Measurements from ENCODE around the gene STPG1. TPM values are rescaled to one million over a fixed set of nuclear protein-coding genes. Genes with fewer than 3 reads are reported as not detected.

STPG1 gene
- total RNA-seq, 1 donor from 2014 or later, result 3.8 TPM

GRCh38 chr1:24383381-24383940, 30.1 kb downstream of the STPG1 start:
- Mint-ChIP-seq H3K4me1 (peaks cover 31% of the 10 kb centered on the region), H3K36me3 (ENCODE audit: low read depth) (peaks cover 13% of the 10 kb centered on the region), H3K4me3 (no peak overlapping the region), H3K27me3 (no peaks in the 10 kb centered on the region), H3K9me3 (no peaks in the 10 kb centered on the region), H3K27ac (no peak overlapping the region)
- DNase-seq, result no peak
- intact Hi-C loops (cut with micrococcal nuclease), result no loop called here

DNA sequence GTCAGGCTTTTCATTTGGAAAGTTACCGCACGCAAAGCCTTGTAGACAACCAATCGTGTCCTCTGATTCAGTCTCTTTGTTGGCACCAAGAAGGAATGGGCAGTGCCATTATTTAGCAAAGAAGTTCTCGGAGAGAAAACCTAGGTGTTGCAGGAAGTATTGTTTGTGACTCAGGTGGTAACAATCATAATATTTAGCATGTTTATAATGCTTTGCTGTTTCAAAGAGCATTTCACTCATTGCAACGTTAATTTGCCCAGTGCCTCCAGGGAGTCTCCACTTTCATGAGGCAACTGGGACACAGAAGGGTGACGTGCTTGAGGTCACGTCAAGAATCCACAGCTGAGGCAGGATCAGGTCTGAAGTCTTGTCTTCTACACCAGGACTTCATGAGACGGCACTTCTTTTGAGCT, 31.4 kb downstream of the STPG1 start:
- H3K4me1 Mint-ChIP-seq, result peaks cover 31% of the 10 kb centered on the region
- H3K27ac Mint-ChIP-seq, result no peak overlapping the region
- DNase-seq, result peak; percentile 48
- H3K9me3 Mint-ChIP-seq, result no peaks in the 10 kb centered on the region
- intact Hi-C loops (cut with micrococcal nuclease), result no loop called here
- peaks cover 12% of the 10 kb centered on the region for H3K36me3 Mint-ChIP-seq (ENCODE audit: low read depth)
- no peak overlapping the region for H3K4me3 Mint-ChIP-seq
- no peaks in the 10 kb centered on the region for H3K27me3 Mint-ChIP-seq

- no peak overlapping the region for H3K4me3 Mint-ChIP-seq
- H3K27me3 Mint-ChIP-seq, result no peaks in the 10 kb centered on the region
- H3K27ac Mint-ChIP-seq, result no peak overlapping the region
- peaks cover 11% of the 10 kb centered on the region for H3K36me3 Mint-ChIP-seq (ENCODE audit: low read depth)
- intact Hi-C loops (cut with micrococcal nuclease), result no loop called here
- H3K4me1 Mint-ChIP-seq, result peaks cover 23% of the 10 kb centered on the region
- DNase-seq, result peak; percentile 32
- no peaks in the 10 kb centered on the region for H3K9me3 Mint-ChIP-seq
Observed at GRCh38 chr1:24381256-24381655, 32.3 kb downstream of the STPG1 start.

DNA sequence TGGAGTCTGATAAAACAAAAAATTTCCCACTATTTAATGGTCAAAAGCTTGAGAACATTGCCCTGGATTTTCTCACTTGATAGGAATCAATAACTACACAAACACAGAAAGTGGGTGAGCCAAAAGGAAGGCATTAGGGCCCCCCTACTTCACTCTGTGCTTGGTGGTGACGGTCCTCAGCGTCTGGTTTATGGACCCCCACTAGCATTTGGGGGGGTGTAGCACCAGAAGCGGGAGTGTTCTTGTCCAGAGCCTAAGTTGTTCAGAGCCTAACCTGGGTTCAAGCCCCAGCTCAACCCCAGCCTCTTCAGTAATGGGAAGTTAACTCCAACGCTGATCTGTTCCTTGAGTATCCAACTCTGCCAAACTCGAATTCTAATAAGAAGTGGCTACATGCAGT, 33.1 kb downstream of the STPG1 start:
- Mint-ChIP-seq H3K36me3 (ENCODE audit: low read depth) (peaks cover 11% of the 10 kb centered on the region), H3K4me1 (peaks cover 17% of the 10 kb centered on the region), H3K27me3 (no peaks in the 10 kb centered on the region), H3K9me3 (no peaks in the 10 kb centered on the region), H3K4me3 (no peak overlapping the region), H3K27ac (no peak overlapping the region)
- no peak for DNase-seq
- intact Hi-C loops (cut with micrococcal nuclease), result no loop called here

GRCh38 chr1:24379733-24380315, 33.8 kb downstream of the STPG1 start:
- intact Hi-C loops (cut with micrococcal nuclease), result no loop called here
- Mint-ChIP-seq H3K36me3 (ENCODE audit: low read depth) (peaks cover 11% of the 10 kb centered on the region), H3K27me3 (no peaks in the 10 kb centered on the region), H3K9me3 (no peaks in the 10 kb centered on the region), H3K4me1 (peaks cover 10% of the 10 kb centered on the region), H3K4me3 (no peak overlapping the region), H3K27ac (no peak overlapping the region)
- DNase-seq, result no peak

- H3K9me3 Mint-ChIP-seq, result no peaks in the 10 kb centered on the region
- H3K27me3 Mint-ChIP-seq, result no peaks in the 10 kb centered on the region
- no peak overlapping the region for H3K27ac Mint-ChIP-seq
- H3K36me3 Mint-ChIP-seq (ENCODE audit: low read depth), result no peaks in the 10 kb centered on the region
- H3K4me3 Mint-ChIP-seq, result no peak overlapping the region
- intact Hi-C loops (cut with micrococcal nuclease), result no loop called here
- DNase-seq, result no peak
- H3K4me1 Mint-ChIP-seq, result peaks cover 3% of the 10 kb centered on the region
Observed at GRCh38 chr1:24374891-24375786, 38.4 kb downstream of the STPG1 start.

- H3K9me3 Mint-ChIP-seq, result no peaks in the 10 kb centered on the region
- no peak for DNase-seq
- no peaks in the 10 kb centered on the region for H3K27me3 Mint-ChIP-seq
- intact Hi-C loops (cut with micrococcal nuclease), result no loop called here
- H3K4me3 Mint-ChIP-seq, result no peak overlapping the region
- peaks cover 3% of the 10 kb centered on the region for H3K4me1 Mint-ChIP-seq
- no peak overlapping the region for H3K27ac Mint-ChIP-seq
- H3K36me3 Mint-ChIP-seq (ENCODE audit: low read depth), result no peaks in the 10 kb centered on the region
Observed at GRCh38 chr1:24373710-24374109, 39.9 kb downstream of the STPG1 start.

GRCh38 chr1:24373044-24373443, 40.5 kb downstream of the STPG1 start:
- Mint-ChIP-seq H3K36me3 (ENCODE audit: low read depth) (no peaks in the 10 kb centered on the region), H3K4me1 (peaks cover 3% of the 10 kb centered on the region), H3K27ac (no peak overlapping the region), H3K4me3 (no peak overlapping the region), H3K9me3 (no peaks in the 10 kb centered on the region), H3K27me3 (no peaks in the 10 kb centered on the region)
- intact Hi-C loops (cut with micrococcal nuclease), result no loop called here
- no peak for DNase-seq

- H3K4me1 Mint-ChIP-seq, result peaks cover 19% of the 10 kb centered on the region
- H3K27me3 Mint-ChIP-seq, result peaks cover 2% of the 10 kb centered on the region
- H3K4me3 Mint-ChIP-seq, result no peak overlapping the region
- peaks cover 1% of the 10 kb centered on the region for H3K36me3 Mint-ChIP-seq (ENCODE audit: low read depth)
- DNase-seq, result no peak
- H3K9me3 Mint-ChIP-seq, result no peaks in the 10 kb centered on the region
- no peak overlapping the region for H3K27ac Mint-ChIP-seq
- intact Hi-C loops (cut with micrococcal nuclease), result no loop called here
Observed at GRCh38 chr1:24369801-24370200, 43.8 kb downstream of the STPG1 start.

DNA sequence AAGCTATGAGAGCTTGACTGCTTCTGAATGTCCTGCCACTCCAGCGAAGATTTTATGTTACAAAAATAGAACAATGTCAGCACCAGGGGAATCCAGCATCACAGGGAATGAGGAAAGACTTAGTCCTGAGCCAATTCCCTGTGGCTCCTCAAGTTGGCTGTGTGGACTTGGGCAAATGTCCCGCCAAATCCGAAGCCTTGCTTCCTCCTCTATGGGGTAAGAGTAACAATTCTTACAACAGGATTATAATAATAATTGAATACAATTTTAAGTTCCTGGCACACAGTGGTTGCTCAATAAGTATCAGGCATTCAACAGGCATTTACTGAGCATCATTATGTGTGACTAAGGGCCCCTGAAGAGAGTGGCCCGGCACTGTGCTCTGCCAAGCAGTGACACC, 44.4 kb downstream of the STPG1 start:
- peaks cover 1% of the 10 kb centered on the region for H3K36me3 Mint-ChIP-seq (ENCODE audit: low read depth)
- H3K27me3 Mint-ChIP-seq, result peaks cover 2% of the 10 kb centered on the region
- H3K27ac Mint-ChIP-seq, result no peak overlapping the region
- H3K4me1 Mint-ChIP-seq, result peaks cover 25% of the 10 kb centered on the region
- H3K9me3 Mint-ChIP-seq, result no peaks in the 10 kb centered on the region
- intact Hi-C loops (cut with micrococcal nuclease), result no loop called here
- DNase-seq, result no peak
- no peak overlapping the region for H3K4me3 Mint-ChIP-seq

- Mint-ChIP-seq H3K4me3 (no peak overlapping the region), H3K4me1 (peaks cover 27% of the 10 kb centered on the region), H3K27me3 (peaks cover 5% of the 10 kb centered on the region), H3K36me3 (ENCODE audit: low read depth) (peaks cover 1% of the 10 kb centered on the region), H3K9me3 (no peaks in the 10 kb centered on the region), H3K27ac (no peak overlapping the region)
- intact Hi-C loops (cut with micrococcal nuclease), result no loop called here
- no peak for DNase-seq
Observed at GRCh38 chr1:24366707-24367106, 46.9 kb downstream of the STPG1 start.

DNA sequence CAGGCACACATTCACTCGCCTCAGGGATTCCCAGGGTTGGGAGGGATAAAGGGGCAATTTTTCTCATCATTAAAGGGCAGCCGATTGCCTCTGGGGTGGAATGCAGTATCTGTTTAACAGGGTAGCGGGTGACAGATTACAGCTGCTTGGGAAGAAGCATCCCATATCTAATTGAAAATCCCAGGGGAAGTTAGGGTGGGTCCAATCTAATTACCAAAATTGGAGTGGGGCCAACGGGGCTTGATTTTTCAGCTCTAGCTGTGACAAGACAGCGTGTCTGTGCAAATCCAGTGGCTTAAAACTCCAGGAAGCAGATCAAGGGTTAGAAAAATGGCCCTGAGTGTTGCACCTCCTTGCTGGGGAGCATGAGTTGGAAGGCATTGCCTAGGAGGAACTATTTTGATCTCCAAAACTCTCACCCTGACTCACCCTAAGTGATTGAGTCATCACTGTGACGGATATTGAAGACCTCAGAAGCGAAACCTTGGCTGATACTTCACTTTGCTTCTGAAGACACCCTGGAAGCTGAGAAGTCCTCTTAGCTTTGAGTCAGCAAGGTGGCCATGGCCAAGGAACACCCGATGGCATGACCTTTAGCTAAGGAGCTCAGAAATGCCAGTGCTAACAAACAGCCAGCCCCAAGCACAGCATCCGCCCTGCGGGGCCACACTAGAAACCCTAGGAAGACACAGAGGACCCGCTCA, 48.5 kb downstream of the STPG1 start:
- Mint-ChIP-seq H3K4me3 (no peak overlapping the region), H3K4me1 (peaks cover 27% of the 10 kb centered on the region), H3K27ac (peak overlapping the region; percentile 83), H3K9me3 (no peaks in the 10 kb centered on the region), H3K27me3 (peaks cover 5% of the 10 kb centered on the region), H3K36me3 (ENCODE audit: low read depth) (peaks cover 1% of the 10 kb centered on the region)
- DNase-seq, result peak; percentile 81
- intact Hi-C loops (cut with micrococcal nuclease), result loop anchor here (1.0 kb wide), 3 partner anchors 14 to 41 kb away; no protein-coding TSS in a partner anchor

DNA sequence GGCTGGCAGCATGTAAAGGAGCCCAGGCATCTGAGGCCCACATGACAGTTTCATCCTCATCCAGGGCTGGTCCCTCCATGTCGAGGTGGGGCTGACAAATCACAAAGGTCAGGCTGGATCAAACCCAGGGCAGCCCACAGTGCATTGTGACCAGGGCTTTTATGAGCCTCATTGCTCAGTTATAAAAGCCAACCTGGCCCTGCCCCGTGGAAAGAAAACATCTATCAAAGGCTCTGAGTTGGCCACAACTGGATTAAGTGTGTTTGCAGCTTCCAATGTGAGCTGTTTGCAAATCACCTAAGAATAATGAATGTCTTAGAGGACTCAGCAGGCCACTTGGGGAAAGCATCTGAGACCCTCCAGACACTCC, 49.0 kb downstream of the STPG1 start:
- no peak overlapping the region for H3K4me3 Mint-ChIP-seq
- intact Hi-C loops (cut with micrococcal nuclease), result no loop called here
- peaks cover 1% of the 10 kb centered on the region for H3K36me3 Mint-ChIP-seq (ENCODE audit: low read depth)
- no peak for DNase-seq
- H3K9me3 Mint-ChIP-seq, result no peaks in the 10 kb centered on the region
- H3K27me3 Mint-ChIP-seq, result peaks cover 5% of the 10 kb centered on the region
- H3K27ac Mint-ChIP-seq, result no peak overlapping the region
- H3K4me1 Mint-ChIP-seq, result peaks cover 27% of the 10 kb centered on the region

DNA sequence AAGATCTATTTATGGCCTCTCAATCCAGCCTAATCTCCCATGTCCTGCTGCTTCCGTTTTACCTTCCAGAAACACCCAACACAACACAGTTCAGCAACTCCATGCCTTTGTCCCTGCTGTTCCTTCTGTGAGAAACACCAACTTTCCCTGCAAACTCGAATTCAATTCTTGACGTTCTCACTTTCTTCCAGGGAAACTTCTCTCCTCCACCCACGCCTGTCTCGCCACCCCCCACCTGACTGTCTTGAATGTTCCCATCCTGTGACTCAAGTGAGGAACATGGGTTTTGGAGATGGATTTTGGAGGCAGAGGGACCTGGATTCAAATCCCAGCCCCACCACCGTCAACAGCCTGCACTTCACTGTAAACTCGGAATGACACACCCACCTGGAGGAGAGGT, 49.6 kb downstream of the STPG1 start:
- no peaks in the 10 kb centered on the region for H3K9me3 Mint-ChIP-seq
- DNase-seq, result no peak
- no peak overlapping the region for H3K4me3 Mint-ChIP-seq
- intact Hi-C loops (cut with micrococcal nuclease), result no loop called here
- H3K27ac Mint-ChIP-seq, result no peak overlapping the region
- peaks cover 27% of the 10 kb centered on the region for H3K4me1 Mint-ChIP-seq
- peaks cover 1% of the 10 kb centered on the region for H3K36me3 Mint-ChIP-seq (ENCODE audit: low read depth)
- H3K27me3 Mint-ChIP-seq, result peaks cover 5% of the 10 kb centered on the region

Measured in activated CD4-positive, alpha-beta T cell treated with anti-CD3 and anti-CD28 coated beads, Interleukin-2, amount 10 ng/mL, durations not matched to agents 24 days and 14 days (primary cell).